ENCODE measurements around the gene MESD.

The MESD gene

GRCh38 chr15:80951941-80952340 is 37.7 kb downstream of the MESD start:
- no peak for TF ChIP-seq CTCF (IDR thresholded peaks at IDR 0.05; ENCODE audit: low read depth, low read length)
- in situ Hi-C loops (cut with HindIII; ENCODE audit: low sequenced_read_pairs) = no loop called here
- no peak for DNase-seq (ENCODE audit: low read depth, low spot score)
- no peak overlapping the region for H3K4me3 ChIP-seq (ENCODE audit: low read depth, low read length)

- TF ChIP-seq CTCF (IDR thresholded peaks at IDR 0.05; ENCODE audit: low read depth, low read length) = no peak
- no peak overlapping the region for H3K4me3 ChIP-seq (ENCODE audit: low read depth, low read length)
- DNase-seq (ENCODE audit: low read depth, low spot score) = no peak
- in situ Hi-C loops (cut with HindIII; ENCODE audit: low sequenced_read_pairs) = no loop called here
These were observed 39.1 kb downstream of the MESD start for GRCh38 chr15:80950291-80951078.

DNA sequence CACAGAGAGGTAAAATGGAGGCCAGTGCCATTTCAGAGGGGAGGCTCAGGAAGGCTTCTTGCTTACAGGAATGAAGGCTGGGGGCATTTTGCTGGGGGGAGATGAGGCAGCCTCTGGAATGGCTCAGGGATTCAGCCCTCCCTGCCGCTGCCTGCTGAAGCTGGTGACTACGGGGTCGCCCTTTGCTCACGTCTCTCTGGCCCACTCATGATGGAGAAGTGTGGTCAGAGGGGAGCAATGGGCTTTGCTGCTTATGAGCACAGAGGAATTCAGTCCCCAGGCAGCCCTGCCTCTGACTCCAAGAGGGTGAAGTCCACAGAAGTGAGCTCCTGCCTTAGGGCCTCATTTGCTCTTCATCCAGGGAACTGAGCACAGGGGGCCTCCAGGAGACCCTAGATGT is 39.9 kb downstream of the MESD start:
- DNase-seq (ENCODE audit: low read depth, low spot score) = no peak
- in situ Hi-C loops (cut with HindIII; ENCODE audit: low sequenced_read_pairs) = no loop called here
- no peak for TF ChIP-seq CTCF (IDR thresholded peaks at IDR 0.05; ENCODE audit: low read depth, low read length)
- no peak overlapping the region for H3K4me3 ChIP-seq (ENCODE audit: low read depth, low read length)

DNA sequence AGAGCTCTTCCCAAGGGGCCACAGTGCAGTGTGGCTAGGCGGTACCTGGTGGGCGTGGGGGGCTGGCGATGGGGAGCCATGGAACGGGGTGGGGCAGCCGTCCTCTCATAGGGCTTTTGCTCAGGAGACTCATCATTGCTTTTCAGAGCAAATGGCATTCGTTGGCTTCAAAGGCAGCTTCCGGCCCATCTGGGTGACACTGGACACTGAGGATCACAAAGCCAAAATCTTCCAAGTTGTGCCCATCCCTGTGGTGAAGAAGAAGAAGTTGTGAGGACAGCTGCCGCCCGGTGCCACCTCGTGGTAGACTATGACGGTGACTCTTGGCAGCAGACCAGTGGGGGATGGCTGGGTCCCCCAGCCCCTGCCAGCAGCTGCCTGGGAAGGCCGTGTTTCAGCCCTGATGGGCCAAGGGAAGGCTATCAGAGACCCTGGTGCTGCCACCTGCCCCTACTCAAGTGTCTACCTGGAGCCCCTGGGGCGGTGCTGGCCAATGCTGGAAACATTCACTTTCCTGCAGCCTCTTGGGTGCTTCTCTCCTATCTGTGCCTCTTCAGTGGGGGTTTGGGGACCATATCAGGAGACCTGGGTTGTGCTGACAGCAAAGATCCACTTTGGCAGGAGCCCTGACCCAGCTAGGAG is 40.8 kb downstream of the MESD start:
- no peak for DNase-seq (ENCODE audit: low read depth, low spot score)
- no peak for TF ChIP-seq CTCF (IDR thresholded peaks at IDR 0.05; ENCODE audit: low read depth, low read length)
- no peak overlapping the region for H3K4me3 ChIP-seq (ENCODE audit: low read depth, low read length)
- in situ Hi-C loops (cut with HindIII; ENCODE audit: low sequenced_read_pairs) = no loop called here

DNA sequence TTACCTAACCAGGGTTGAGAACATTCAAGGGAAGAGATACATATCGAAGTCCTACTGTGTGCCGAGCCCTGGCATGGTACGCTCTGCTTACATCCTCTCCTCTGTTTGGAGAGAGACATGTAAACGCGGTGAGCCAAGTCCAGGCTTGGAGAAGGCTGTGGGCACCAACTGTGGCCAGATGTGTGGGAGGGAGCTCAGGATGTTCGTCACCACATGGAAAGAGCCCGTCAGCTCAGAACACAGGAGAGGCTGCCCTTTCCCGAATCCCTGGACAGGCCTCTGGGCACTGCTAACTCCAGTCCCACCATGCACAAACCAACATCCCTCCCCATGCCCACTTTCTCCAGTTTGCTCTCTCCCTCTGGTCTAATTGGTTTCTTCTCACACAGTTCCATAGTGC is 43.0 kb downstream of the MESD start:
- H3K4me3 ChIP-seq (ENCODE audit: low read depth, low read length) = no peak overlapping the region
- in situ Hi-C loops (cut with HindIII; ENCODE audit: low sequenced_read_pairs) = no loop called here
- no peak for DNase-seq (ENCODE audit: low read depth, low spot score)
- TF ChIP-seq CTCF (IDR thresholded peaks at IDR 0.05; ENCODE audit: low read depth, low read length) = no peak

GRCh38 chr15:80945605-80946004 is 44.0 kb downstream of the MESD start:
- no peak for DNase-seq (ENCODE audit: low read depth, low spot score)
- no peak overlapping the region for H3K4me3 ChIP-seq (ENCODE audit: low read depth, low read length)
- in situ Hi-C loops (cut with HindIII; ENCODE audit: low sequenced_read_pairs) = no loop called here
- TF ChIP-seq CTCF (IDR thresholded peaks at IDR 0.05; ENCODE audit: low read depth, low read length) = no peak
